Pons (tissue), 1 donor: ENCODE measurements around the gene BOD1.
"Not testable (repeated sequence)": the region's sequence is repeated elsewhere in the genome, so short reads cannot be mapped to it uniquely, and the experiment has no call there.

Experiments
- DNase-seq: peaks from one replicate; pipeline ENCODE4 v3.0.0-alpha.2; 2016; ENCODE audit warnings: low spot score

BOD1 gene

DNA sequence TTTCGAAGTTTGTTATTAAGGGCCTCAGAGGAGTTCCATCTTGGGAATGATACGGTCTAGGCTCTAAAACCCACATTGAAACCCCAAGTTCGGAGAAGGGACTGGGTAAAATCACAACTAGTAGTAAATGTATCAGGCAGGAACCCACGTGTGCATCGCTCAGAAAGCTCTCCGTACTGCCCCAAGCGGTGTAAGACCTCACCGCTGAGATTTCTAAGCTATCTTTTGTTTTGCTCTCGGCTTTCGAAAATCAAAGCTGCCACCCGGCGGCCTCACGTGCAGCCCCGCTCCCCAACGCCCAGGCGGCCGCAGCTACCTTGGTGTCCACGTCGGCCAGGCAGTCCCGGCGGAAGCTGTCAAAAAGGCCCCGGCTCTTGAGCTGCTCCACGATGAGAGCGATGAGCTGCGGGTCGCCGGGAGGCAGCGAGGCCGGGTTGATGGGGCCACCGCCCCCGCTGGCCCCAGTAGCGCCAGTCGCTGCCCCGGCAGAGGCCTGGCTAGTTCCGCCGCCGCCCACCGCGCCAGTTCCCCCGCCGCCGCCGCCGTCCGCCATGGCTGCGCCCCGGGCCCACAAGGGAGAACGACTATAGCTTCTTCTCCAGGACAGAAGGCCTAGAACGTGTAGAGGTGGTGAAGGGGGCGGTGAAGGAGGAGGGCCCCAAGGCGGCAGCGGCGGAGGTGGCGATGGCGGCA is 420 bp downstream of the BOD1 start:
- peak; percentile 87 for DNase-seq

DNA sequence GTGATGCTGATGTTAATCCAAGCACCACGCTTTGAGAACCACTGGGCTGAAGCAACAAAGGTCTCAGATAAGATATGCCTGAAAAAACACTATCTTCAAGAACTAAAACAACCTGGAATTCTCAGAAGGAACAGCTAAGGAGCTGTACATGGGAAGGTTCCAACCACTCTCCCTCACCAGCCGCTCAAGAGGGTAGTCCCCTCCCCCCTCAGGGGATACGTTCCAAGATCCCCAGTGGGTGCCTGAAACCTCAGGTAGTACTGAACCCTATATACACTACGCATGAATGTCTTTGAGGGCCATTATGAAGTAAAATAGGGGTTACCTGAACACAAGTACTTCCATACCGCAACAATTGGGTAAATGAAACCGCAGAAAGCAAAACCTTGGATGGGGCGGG is 1.9 kb downstream of the BOD1 start:
- no peak for DNase-seq

DNA sequence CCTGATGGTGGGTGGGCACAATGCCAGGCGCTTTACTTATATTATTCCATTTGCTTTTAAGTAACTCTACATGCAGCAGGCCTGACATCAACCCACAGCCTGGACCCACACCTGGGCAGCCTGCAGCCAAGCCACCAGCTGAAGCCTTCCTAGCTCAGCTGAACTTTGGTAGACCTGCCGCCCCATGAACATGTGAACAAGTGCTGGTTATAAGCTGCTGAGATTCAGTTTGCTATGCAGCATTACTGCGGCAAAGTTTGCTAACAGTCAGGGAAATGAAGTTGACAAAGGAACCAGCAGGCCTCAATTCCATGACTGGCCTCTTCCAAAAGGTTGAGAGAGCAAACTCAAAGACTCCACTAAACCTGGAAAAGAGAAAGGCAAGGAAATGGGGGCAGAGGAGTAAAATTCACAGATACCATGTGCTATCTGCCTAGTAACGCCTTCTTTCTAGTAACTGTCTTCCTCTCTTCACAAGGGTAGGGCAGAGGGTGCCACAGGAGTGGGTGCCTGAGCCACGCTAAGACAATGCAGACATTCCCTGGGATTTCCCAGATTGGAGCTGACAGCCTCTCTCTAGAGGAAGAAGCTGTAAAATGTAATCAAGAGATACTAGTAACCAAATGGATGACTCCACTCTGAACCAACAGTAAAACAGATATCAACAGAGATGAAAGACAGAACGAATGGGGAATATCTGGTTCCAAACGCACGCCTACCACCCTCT is 2.9 kb downstream of the BOD1 start:
- no peak for DNase-seq

DNA sequence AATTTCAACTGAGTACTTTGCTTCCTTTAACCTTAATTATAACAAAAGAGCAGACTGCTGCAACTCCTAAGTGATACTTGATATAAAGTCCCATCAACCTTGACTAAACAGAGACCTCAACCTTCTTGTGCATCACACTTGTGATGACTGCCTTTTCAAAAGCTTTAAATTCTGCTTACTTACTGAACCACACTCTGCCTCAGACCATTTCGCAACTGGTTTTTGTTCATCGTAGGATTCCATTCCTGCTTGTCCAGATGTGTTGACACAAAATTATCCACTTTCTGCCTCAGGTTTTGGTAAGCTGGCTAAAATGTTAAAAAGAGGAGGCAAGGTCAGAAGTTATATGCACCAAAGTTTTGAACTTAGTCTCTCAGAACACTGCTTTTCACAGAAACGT is 3.5 kb downstream of the BOD1 start:
- no peak for DNase-seq

DNA sequence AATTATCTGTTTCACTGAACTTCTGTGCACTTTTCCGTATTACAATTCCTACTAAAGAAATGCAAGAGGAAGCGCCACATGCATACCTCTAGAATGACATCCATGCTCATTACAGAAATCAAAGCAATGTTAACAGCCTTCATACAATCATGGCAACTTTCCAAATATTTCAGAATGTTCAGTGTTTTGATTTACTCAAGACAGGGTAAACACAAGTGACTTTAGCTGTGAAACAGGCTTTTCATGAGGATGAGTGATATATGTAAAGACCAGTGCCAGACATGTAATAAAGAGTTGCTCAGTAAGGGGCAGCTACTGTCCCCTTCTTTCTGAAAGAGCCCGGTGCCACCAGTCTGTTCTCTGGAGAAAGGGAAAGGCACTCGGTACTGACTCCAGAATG is 4.7 kb downstream of the BOD1 start:
- no peak for DNase-seq

DNA sequence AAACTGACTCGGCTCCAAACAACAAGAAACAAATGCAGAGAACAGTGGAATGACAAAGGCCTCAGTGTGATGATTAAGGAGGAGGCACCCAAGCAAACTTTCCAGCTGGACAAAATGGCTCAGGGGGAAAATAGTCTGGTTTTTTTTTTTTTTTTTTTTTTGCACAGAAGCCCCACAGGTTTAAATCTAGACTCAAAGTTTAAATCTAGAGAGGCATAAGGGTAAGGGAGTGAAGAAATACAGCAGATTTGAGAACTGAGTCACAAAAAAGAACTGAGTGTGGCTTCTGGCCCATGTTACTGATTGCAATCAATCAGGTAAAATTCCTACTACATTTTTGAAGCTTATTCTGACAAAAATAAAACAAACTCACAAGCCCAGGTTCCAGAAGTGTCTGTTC is 12.3 kb downstream of the BOD1 start:
- DNase-seq, result peak; percentile 55

DNA sequence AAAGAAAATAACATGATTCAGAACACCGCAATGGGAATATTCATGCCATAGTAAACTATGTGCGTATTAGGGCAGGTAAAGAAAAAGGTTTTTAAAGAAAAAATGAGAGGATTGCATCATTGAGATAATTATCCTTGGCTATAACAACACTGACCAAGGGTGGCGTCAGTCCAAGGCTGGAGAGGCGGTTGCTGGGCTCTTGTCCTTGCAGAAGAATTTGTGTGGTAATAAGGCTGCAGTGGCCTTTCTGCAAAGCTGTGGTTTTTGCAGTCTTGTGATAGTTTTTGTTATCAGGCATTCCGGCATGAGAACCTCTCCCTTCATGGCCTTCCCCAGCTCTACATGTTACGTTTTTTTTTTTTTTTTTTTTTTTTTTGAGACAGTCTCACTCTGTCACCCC is 14.0 kb downstream of the BOD1 start:
- DNase-seq, result peak; percentile 42

DNA sequence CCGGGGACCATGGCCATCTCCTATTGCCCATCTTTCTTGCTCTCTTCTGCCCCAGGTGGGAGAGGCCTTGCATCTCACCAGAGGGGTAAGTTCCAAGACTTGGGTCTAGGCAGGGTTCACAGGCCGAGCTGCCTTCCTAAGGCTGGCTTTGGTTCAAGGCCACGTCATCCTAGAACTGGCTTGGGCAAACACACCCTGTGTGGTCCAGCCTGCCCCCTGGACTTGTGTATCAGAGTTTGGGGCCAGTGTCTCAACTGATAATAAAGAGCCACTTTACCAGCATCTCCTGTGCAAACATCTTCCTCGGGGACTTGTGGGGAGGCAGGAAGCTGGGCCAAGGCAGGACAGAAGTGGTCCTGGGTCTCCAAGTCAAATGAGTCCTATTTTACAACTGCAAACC is 17.8 kb downstream of the BOD1 start:
- DNase-seq, result no peak

DNA sequence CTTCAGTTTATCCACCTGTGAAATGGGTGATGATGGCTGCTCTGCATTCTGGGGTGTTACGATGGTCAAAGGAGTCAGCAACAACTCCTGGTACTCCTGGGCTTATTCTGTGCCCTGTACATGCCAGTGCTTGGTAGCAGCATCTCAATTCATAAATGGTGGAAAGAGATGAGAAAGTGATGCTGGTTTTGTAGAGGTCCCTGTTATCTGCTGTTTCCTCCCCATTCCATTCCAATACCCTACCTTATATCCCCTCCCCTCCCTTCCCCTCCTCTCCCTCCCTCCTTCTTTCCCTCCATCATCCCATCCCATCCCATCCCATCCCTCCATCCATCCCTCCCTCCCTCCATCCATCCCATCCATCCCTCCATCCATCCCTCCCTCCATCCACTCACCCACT is 19.1 kb downstream of the BOD1 start:
- no peak for DNase-seq

DNA sequence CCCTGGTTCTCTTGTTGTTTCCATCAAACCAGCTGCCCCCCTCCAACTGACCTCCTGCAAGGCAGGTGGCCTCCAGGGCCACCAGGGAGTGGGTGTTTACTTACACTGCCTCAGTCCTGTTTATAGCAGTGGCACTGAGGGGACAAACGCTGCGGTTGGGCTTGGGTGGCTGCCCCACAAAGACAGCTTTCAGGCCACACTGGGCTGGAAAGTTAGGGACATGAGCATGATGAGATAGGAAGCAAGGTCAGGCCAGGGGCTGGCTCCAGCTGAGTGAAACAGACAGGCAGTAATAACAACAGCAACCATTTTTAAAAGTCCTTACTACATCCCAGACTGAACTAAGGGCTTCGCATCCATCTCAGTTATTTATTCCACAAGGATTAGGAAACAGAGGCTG is 20.6 kb downstream of the BOD1 start:
- DNase-seq, result no peak

DNA sequence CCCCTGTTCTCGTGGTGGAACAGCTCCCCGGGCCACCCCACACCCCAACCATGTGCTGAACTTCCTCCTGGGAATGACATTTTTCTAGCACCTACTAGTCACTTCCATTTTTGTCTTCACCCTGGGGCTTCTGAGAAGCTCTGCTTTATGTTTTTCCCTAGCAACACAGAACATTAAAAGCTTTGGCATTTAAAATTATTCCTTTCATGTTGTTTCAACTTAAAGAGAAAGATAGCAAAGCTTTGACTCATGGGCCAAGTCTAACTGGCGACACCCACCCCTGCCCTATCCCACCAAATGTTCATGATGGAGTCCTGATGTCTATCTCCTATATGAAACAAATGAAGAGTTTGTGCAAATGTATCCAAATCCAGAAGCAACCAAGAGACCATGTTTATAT is 22.4 kb downstream of the BOD1 start:
- no peak for DNase-seq

DNA sequence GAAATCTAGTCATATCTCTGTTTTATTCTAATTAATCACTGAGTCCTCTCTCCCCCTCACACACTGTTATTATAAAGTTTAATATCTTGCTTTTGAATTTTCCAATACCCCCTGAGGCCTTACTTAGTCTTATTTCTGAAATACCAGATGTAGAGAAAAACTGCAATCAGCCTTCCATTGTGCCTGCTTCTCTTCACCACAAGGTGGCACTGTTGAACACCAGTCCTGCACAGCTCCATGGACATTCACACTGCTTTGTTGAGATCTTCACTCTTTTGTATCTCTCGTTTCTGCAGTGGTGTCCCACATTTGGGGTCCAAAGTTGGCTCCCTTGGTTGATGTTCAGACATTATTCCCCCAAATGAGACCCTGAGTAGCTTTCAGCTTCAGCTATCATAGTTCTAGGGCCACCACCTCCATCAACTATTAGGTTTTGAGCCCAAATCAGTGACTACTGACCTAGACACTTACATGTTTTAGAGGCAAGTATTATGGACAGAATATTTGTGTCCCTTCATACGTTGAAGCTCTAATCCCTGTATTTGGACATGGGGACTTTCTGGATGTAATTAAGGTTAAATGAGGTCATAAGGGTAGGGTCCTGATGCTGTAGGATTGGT is 24.3 kb downstream of the BOD1 start:
- no peak for DNase-seq

DNA sequence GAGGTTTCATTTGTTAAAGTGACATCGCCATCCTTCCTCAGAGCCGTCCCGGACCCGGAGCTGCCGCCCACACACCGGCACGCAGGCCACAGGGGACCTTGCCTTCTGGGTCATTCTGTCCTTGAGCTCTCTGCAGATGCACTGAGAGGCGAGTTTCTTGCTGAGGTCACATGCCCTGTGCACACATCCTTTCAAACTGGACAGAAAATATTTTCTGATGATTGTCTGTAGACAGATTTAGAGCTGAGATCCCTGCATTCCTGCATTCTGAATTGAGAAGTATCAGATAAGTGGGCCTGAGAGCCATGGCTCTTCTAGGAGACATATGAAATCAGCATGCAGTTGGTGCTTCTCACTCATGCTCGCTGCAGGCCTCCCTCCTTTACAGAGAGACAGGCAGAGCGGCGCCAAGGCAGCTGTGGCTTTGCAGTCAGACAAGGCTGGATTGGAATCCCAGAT is 25.4 kb downstream of the BOD1 start:
- no peak for DNase-seq

DNA sequence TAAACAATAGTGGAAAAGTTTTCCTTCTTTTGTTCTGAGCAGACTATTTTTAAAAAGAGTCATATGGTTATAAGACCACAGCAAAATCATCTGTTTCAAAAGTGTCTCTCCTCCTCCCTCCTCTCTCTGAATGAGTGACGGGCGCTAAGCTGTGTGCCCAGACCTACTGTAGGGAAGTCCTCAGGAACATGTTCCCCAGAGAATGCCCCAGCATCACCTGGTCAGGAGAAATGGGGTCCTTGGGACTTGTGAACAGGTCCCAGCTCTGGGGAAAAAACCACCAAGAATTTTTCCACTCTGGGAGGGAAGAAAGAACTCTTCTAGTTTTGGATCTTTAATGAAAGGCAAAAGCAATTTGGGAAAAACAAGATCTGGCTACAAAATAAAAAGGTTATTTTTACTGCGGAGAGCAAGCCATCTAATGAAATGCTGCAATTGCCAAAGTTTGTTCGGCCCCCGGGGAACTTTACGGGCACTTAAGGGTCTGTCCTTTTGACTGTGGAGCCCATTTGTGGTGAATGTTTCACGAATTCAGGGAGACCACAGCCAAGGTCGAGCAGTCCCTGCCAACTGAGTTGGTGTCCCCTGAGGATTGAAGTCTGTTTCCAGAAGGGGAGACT is 25.9 kb downstream of the BOD1 start:
- no peak for DNase-seq

DNA sequence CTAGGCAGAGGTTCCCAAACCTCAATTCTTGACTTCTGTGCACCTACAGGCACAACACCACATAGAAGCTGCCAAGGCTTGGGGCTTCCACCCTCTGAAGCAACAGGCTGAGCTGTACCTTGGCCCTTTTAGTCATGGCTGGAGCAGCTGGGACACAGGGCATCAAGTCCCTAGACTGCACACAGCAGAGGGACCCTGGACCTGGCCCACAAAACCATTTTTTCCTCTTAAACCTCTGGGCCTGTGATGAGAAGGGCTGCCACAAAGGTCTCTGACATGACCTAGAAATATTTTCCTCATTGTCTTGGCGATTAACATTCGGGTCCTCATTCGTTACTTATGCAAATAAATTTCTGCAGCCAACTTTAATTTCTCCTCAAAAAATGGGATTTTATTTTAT is 30.3 kb downstream of the BOD1 start:
- not testable (repeated sequence) for DNase-seq

DNA sequence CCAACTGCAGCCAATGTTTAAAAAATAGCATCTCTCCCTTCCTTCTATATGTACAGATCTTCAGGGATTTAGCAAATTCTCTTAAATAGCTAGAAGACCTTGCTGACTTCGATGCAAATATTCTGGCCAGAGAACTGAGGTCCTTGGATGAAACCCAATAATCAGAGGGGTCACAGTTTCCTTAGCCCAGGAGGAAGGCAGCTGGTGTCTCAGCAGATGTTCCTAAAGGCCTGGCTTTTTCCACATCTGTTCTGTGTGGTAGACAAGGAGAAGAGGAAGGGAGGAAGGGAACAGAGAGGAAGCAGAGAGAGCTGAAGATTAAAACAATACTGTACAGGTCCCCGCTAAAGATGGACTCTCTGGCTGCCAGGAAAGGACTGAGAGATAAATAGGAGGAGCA is 33.1 kb downstream of the BOD1 start:
- no peak for DNase-seq

DNA sequence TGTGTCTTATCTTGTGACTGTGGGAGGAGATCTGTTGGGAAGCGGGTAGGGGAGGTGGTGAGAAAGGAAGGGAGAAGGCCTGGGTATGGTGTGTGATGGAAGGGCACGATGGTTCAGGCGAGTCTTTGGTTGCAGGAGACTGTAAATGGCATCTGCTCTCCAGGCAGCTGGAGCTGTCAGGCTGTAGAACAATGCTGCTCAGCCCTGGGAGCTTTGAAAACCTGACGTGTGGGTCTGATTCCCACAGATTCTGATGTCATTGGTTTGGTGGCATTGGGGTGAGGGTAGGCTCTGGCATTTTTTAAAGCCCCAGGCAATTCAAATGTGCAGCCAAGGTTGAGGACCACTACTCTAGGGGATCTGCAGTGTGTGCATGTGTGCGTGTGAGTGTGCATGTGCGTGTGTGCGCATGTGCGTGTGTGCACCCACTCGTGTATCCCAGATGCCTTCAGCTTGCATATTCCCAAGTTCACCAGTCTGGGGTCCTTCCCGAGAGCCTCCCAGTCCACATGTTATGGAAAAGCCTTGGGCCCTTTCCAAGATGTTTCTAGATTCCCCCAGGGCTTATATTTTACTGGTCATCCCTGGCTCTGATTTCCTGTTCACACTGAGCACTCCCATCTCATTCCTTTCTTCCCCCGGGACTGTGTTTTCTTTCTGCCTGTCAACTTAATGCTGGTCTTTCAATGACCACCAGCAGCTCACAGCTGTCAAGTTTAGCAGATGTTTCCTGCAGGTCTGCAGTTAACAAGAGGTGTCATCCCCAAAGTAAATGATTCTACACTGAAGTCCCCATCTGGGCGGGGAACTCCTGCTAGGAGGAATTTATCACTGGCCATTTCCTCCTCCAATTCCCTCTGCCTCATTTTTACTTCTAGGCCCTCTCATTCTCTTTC is 34.0 kb downstream of the BOD1 start:
- DNase-seq, result no peak

DNA sequence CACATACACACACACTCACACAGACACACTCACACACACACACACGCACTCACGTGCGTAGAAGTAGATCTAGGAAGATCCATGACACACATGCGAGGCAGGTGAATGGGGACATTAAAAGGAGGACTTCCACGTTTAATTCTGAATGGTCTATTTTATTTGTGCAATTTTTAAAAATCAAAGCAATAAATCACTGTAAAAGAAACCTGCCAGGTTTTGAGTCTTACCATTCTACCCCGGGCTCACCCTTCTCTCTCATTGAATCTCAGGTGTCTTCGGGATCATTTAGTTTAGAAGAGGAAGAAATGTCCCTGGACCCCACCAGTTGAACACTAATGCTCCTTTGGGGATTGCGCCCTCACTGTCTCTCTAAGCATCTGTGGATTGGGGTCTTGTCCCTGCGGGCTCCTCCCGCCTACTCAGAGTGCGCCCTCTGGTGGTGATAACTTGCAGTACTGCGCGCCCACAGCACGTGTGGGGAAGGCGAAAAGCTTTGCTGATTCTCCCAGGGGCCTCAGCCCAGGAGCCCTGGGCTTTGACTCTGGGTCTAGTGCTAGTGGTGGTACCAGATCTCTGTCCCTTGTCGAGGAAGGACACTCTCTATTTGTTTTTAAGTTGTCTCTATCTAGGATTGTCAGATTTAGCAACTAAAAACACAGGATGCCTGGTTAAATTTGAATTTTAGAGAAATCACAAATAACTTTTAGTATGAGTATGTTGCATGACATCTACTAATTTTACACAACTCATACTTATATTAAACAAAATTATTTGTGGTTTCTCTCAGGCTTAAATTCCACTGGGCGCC is 34.8 kb downstream of the BOD1 start:
- no peak for DNase-seq

DNA sequence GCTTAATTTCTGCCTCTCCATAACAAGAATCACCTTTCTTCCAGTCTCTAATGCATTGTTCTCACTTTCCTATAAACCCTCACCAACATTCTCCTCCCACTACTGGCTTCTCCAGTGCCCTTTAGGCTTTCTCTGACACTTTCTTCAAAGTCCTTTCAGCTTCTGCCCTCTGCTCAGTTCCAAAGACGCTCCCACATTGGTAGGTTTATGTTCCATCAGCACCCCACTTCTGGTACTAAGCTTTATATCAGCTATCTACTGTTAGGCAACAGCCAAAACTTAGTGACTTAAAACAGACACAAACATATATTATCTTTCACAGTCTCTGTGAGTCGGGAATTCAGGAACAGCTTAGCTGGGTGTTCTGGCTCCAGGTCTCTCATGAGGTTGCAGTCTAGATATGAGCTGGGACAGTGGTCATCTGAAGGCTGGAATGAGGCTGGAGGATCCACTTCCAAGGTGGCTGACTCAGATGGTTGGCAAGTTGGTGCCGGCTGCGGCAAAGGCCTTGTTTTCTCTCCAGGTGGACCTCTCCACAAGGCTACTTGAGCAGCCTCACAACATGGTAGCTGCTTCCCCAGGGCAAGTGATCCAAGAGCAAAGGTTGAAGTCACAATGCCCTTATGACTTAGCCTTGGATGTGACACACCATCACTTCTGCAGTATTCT is 37.4 kb downstream of the BOD1 start:
- DNase-seq, result no peak

DNA sequence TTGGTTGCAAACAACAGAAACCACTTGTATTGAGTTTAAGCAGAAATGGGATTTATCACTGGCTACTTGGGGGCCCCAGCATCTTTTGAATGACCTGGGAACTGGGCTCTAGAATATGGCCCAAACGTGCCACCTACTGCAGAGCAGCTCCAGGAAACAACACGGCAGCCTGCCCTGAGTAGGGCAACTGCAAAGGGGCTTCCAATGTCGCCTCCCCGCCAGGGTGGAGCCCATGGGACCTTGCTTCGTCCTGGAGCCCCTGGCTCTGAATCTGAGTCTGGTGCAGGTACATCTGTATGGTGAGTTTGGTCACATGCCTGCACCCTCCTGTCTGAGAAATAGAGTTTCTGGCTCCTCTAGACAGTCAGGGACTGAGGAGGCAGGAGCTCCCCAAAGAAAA is 38.6 kb downstream of the BOD1 start:
- DNase-seq, result no peak

DNA sequence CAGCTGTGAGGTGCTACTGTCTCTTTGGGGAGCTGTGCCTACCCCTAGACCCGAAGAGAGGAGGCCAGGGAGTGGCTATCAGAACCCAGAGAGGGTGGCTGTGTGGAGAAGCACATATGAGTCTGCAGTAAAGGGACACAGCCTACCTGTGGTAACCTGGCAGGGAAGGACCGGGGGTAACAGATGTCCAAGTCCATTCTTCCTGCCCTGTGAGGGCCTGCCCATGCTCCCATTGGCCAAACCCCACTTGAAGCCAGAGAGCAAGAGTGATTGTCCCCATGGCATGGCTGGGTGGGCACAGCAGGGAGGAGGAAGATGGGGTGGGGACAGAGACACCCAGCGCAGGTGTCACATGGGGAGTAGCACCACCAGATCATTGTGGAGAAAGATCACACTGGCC is 39.3 kb downstream of the BOD1 start:
- DNase-seq, result no peak
